BJ (cell line): ENCODE measurements around the gene RPL31. TPM values are rescaled to one million over a fixed set of nuclear protein-coding genes. Genes with fewer than 3 reads are reported as not detected.

Experiments
- CTCF ChIA-PET: fragments of 350-600 bp; formaldehyde crosslinking; extraction: SDS; loops from one replicate; lab custom pipeline; 2021; ENCODE audit warnings: antibody characterized with exemption, inconsistent platforms; lab: Yijun Ruan, JAX
- POLR2A ChIA-PET: fragments of 300-600 bp; sonication (Branson Sonifier 250); formaldehyde crosslinking; extraction: SDS; loops from one replicate; lab custom pipeline; 2021; ENCODE audit warnings: antibody characterized with exemption; lab: Charles Lee
- DNase-seq: peaks from one replicate; pipeline ENCODE4 v3.0.0-alpha.2; 2011; ENCODE audit warnings: low read depth
- H3K27me3 ChIP-seq: 2 replicates; pipeline ENCODE4 v1.6.0; 2011; ENCODE audit warnings: low read length; ENCODE audit not compliant: control insufficient read depth, insufficient read depth
- H3K36me3 ChIP-seq: 2 replicates; pipeline ENCODE4 v1.5.1; 2011; ENCODE audit warnings: low read length; ENCODE audit not compliant: control insufficient read depth, insufficient read depth
- H3K4me3 ChIP-seq: 2 replicates; pipeline ENCODE4 v1.5.1; 2011; ENCODE audit warnings: low read depth, mild to moderate bottlenecking, control low read depth, low read length
- CTCF ChIP-seq: IDR thresholded peaks from 2 replicates; pipeline ENCODE4 v1.5.1; 2011; ENCODE audit warnings: low read depth, mild to moderate bottlenecking, control low read depth, inconsistent platforms, low read length, moderate library complexity; ENCODE audit not compliant: insufficient read depth
- polyA plus RNA-seq: library from polyadenylated mRNA; depleted of rRNA; stranded (reverse); fragments of >200 nt; gene quantifications from 2 replicates; pipeline ENCODE4 v1.2.3, GENCODE V29; 2011

RPL31 gene
- polyA plus RNA-seq, 1 experiment: 1,622 TPM

GRCh38 chr2:101023327-101024107, 21.4 kb downstream of the RPL31 start:
- Histone ChIP-seq H3K4me3 (no peak overlapping the region), H3K27me3 (no peaks in the 10 kb centered on the region), H3K36me3 (peaks cover 6% of the 10 kb centered on the region)
- POLR2A ChIA-PET: no interaction called here
- no peak for TF ChIP-seq CTCF
- DNase-seq: no peak
- CTCF ChIA-PET: interaction anchor here (1.7 to 2.4 kb wide), 2 partner anchors 11 to 165 kb away, joined by 4 to 12 read pairs; no protein-coding TSS in a partner anchor

GRCh38 chr2:101025561-101025960, 23.5 kb downstream of the RPL31 start:
- no peak for DNase-seq
- Histone ChIP-seq H3K36me3 (peaks cover 2% of the 10 kb centered on the region), H3K27me3 (no peaks in the 10 kb centered on the region), H3K4me3 (no peak overlapping the region)
- ChIA-PET CTCF (interaction anchor here (0.6 to 4.1 kb wide), 3 partner anchors 10 to 161 kb away, joined by 4 to 18 read pairs (median 6); no protein-coding TSS in a partner anchor), POLR2A (no interaction called here)
- no peak for TF ChIP-seq CTCF

GRCh38 chr2:101026253-101026701, 24.2 kb downstream of the RPL31 start:
- ChIA-PET CTCF (interaction anchor here (0.6 to 4.1 kb wide), 6 partner anchors 10 to 431 kb away, joined by 3 to 18 read pairs (median 6); no protein-coding TSS in a partner anchor), POLR2A (no interaction called here)

GRCh38 chr2:101026923-101027469, 24.9 kb downstream of the RPL31 start:
- no peak for DNase-seq
- no peak for TF ChIP-seq CTCF
- CTCF ChIA-PET: interaction anchor here (0.6 to 4.1 kb wide), 10 partner anchors 9 to 432 kb away, joined by 3 to 18 read pairs (median 4); no protein-coding TSS in a partner anchor
- peaks cover 1% of the 10 kb centered on the region; the same call in 1 of the 2 replicates for H3K36me3 ChIP-seq
- no peak overlapping the region for H3K4me3 ChIP-seq
- H3K27me3 ChIP-seq: no peaks in the 10 kb centered on the region
- POLR2A ChIA-PET: no interaction called here

More at GRCh38 chr2:101026253-101026701, 24.2 kb downstream of the RPL31 start:
- Histone ChIP-seq H3K4me3 (no peak overlapping the region), H3K27me3 (no peaks in the 10 kb centered on the region), H3K36me3 (peaks cover 1% of the 10 kb centered on the region; the same call in 1 of the 2 replicates)
- no peak for DNase-seq
- no peak for TF ChIP-seq CTCF

- POLR2A ChIA-PET: no interaction called here
- TF ChIP-seq CTCF: no peak
- CTCF ChIA-PET: interaction anchor here (1.0 to 6.6 kb wide), 6 partner anchors 8 to 178 kb away, joined by 3 to 36 read pairs (median 8); no protein-coding TSS in a partner anchor
- Histone ChIP-seq H3K27me3 (no peaks in the 10 kb centered on the region), H3K4me3 (no peak overlapping the region), H3K36me3 (peaks cover 1% of the 10 kb centered on the region; the same call in 1 of the 2 replicates)
- no peak for DNase-seq
Observed at GRCh38 chr2:101027852-101028251, 25.8 kb downstream of the RPL31 start.
